ENCODE data around the gene ASIC5.
"Not testable (repeated sequence)": the region's sequence is repeated elsewhere in the genome, so short reads cannot be mapped to it uniquely, and the experiment has no call there.

Gene ASIC5

GRCh38 chr4:155800685-155801343, 65.3 kb downstream of the ASIC5 start:
- DNase-seq (ENCODE audit: low read depth) = no peak

- no peak for DNase-seq (ENCODE audit: low read depth)
These were observed 66.3 kb downstream of the ASIC5 start for GRCh38 chr4:155799794-155800123.

- DNase-seq (ENCODE audit: low read depth) = no peak
These were observed 66.8 kb downstream of the ASIC5 start for GRCh38 chr4:155799116-155799793.

GRCh38 chr4:155797581-155797980, 68.5 kb downstream of the ASIC5 start:
- not testable (repeated sequence) for DNase-seq (ENCODE audit: low read depth)

GRCh38 chr4:155795991-155796390, 70.1 kb downstream of the ASIC5 start:
- no peak for DNase-seq (ENCODE audit: low read depth)

GRCh38 chr4:155794589-155795236, 71.4 kb downstream of the ASIC5 start:
- DNase-seq (ENCODE audit: low read depth) = no peak

GRCh38 chr4:155789982-155790381, 76.1 kb downstream of the ASIC5 start:
- DNase-seq (ENCODE audit: low read depth) = no peak

GRCh38 chr4:155789391-155789790, 76.7 kb downstream of the ASIC5 start:
- no peak for DNase-seq (ENCODE audit: low read depth)

- DNase-seq (ENCODE audit: low read depth) = no peak
These were observed 78.9 kb downstream of the ASIC5 start for GRCh38 chr4:155787113-155787710.

GRCh38 chr4:155785828-155786227, 80.2 kb downstream of the ASIC5 start:
- DNase-seq (ENCODE audit: low read depth) = no peak

GRCh38 chr4:155784637-155785036, 81.4 kb downstream of the ASIC5 start:
- DNase-seq (ENCODE audit: low read depth) = no peak

GRCh38 chr4:155781249-155781831, 84.7 kb downstream of the ASIC5 start:
- no peak for DNase-seq (ENCODE audit: low read depth)

- no peak for DNase-seq (ENCODE audit: low read depth)
These were observed 85.3 kb downstream of the ASIC5 start for GRCh38 chr4:155780775-155781174.

Measured in stimulated activated CD8-positive, alpha-beta memory T cell treated with anti-CD3 and anti-CD28 coated beads, Interleukin-7, amount 100 ng/mL, for 24 hours (primary cell).